Hepatocyte (in vitro differentiated cells): ENCODE data around the gene TAF1C. TPM values are rescaled to one million over a fixed set of nuclear protein-coding genes. Genes with fewer than 3 reads are reported as not detected.

Source experiments
- DNase-seq: peaks from one replicate; pipeline ENCODE4 v3.0.0-alpha.2; 2016; ENCODE audit warnings: low spot score
- H2AFZ ChIP-seq: fragments of 200-600 bp; sonication (generic); 2 replicates; pipeline ENCODE4 v1.6.0; 2016; ENCODE audit warnings: antibody characterized with exemption, mild to moderate bottlenecking
- H3K27ac ChIP-seq: fragments of 200-600 bp; sonication (generic); 2 replicates; pipeline ENCODE4 v1.5.1; 2016; ENCODE audit warnings: mild to moderate bottlenecking
- H3K27me3 ChIP-seq: fragments of 200-600 bp; sonication (generic); 2 replicates; pipeline ENCODE4 v1.6.1; 2016
- H3K36me3 ChIP-seq: fragments of 200-600 bp; sonication (generic); replicated peaks from 2 replicates; pipeline ENCODE4 v1.5.1; 2016; ENCODE audit warnings: low read depth; ENCODE audit not compliant: insufficient read depth
- H3K4me1 ChIP-seq: fragments of 200-600 bp; sonication (generic); 2 replicates; pipeline ENCODE4 v1.5.1; 2016; ENCODE audit warnings: mild to moderate bottlenecking, moderate library complexity; ENCODE audit not compliant: insufficient read depth
- H3K4me2 ChIP-seq: fragments of 200-600 bp; sonication (generic); 2 replicates; pipeline ENCODE4 v1.6.0; 2016
- H3K4me3 ChIP-seq: fragments of 200-600 bp; sonication (generic); 2 replicates; pipeline ENCODE4 v1.5.1; 2016; ENCODE audit warnings: mild to moderate bottlenecking
- H3K79me2 ChIP-seq: fragments of 200-600 bp; sonication (generic); 2 replicates; pipeline ENCODE4 v1.6.0; 2017; ENCODE audit warnings: mild to moderate bottlenecking
- H3K9me2 ChIP-seq: fragments of 200-600 bp; sonication (generic); replicated peaks from 2 replicates; pipeline ENCODE4 v1.6.0; 2017; ENCODE audit warnings: mild to moderate bottlenecking; ENCODE audit not compliant: insufficient read depth
- H3K9me3 ChIP-seq: fragments of 200-600 bp; sonication (generic); 2 replicates; pipeline ENCODE4 v1.5.1; 2016; ENCODE audit warnings: low read depth, mild to moderate bottlenecking
- H4K20me1 ChIP-seq: fragments of 200-600 bp; sonication (generic); 2 replicates; pipeline ENCODE4 v1.6.0; 2016; ENCODE audit warnings: mild to moderate bottlenecking; ENCODE audit not compliant: insufficient read depth, poor library complexity, severe bottlenecking
- EZH2 ChIP-seq: fragments of 200-600 bp; sonication (generic); IDR thresholded peaks from 2 replicates; pipeline ENCODE4 v1.6.1; 2016; ENCODE audit warnings: antibody characterized with exemption, mild to moderate bottlenecking, borderline replicate concordance
- EZH2phosphoT487 ChIP-seq: fragments of 200-600 bp; sonication (generic); IDR thresholded peaks from one replicate; pipeline ENCODE4 v1.6.1; 2018; ENCODE audit warnings: antibody characterized with exemption, mild to moderate bottlenecking, low read depth, moderate library complexity; ENCODE audit not compliant: unreplicated experiment, severe bottlenecking
- WGBS: methylation state at CpG from one replicate; pipeline ENCODE4 v1.1.6; 2016; ENCODE audit warnings: low lambda C conversion rate; ENCODE audit errors: missing lambda C conversion rate; 5-methylcytosine and 5-hydroxymethylcytosine counted together
- polyA plus RNA-seq: library from polyadenylated mRNA; unstranded; fragments of >200 nt; fragmentation: Nextera tagmentation; extraction: Ambion mirVana; gene quantifications from 2 replicates; pipeline ENCODE4 v1.2.1, GENCODE V29; 2016
- total RNA-seq: library from RNA; depleted of rRNA; stranded (reverse); fragments of >200 nt; gene quantifications from 2 replicates; pipeline ENCODE4 v1.2.3, GENCODE V29; 2014
- TF ChIP-seq, protein P1 (sequence below): fragments of 200-600 bp; sonication (generic); IDR thresholded peaks from 2 replicates; pipeline ENCODE4 v1.5.1; 2016; ENCODE audit warnings: antibody characterized with exemption, mild to moderate bottlenecking; ENCODE audit not compliant: poor library complexity

TAF1C gene
- total and polyA plus RNA-seq, 2 experiments from 2014 or later = 30.2 to 39.2 TPM

DNA sequence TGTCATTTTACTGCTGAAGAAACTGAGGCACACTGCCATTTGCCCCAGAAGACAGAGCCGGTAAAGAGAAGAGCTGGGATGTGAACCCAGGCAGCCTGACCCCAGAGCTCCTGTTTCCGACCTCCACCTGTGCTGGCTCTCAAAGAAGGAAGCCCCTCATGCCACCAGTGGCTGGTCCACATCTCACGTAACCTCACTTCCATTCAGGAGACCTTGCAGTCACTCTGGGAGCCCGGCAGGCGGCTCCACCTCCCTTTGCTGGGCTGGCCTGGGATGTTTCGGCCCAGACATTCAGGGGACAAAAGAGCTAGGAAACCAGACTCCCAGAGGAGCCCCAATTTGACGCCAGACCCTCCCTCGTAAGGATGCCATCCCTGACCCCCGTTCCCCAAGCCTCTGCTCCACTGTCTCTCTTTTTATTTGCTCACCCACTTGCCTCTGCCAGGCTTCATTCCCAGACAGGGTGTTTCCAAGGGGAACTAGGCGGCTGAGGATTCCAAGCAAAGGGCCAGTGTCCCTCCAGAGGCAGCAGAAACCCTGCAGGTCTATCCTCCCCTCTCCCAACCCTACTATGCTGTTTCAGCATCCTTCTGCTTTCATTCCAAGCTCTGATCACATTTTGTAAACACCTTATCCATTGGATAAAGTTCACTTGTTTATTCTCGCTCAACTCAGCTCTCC lies 2.8 kb downstream of the TAF1C start:
- Histone ChIP-seq H3K36me3 (no peaks in the 10 kb centered on the region), H3K27ac (no peak overlapping the region), H4K20me1 (no peaks in the 10 kb centered on the region)

DNA sequence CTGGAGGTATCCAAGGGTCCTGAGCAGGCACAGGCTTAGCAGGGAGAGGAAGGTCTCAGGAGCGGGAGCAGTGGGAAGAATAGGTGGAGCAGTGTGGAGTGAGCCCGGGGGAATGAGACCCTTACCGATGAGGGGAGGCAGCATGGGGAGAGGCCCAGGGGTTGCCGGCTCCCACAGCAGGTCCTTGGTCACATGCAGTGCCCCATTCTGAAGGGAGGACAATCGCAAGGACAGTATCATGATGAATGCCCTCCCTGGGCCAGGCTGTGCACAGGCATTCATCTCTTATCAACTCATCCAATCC lies 3.3 kb downstream of the TAF1C start:
- H3K4me2 ChIP-seq = no peak overlapping the region
- H3K79me2 ChIP-seq = peaks cover 27% of the 10 kb centered on the region
- no peaks in the 10 kb centered on the region for H3K36me3 ChIP-seq
- no peak for TF ChIP-seq EZH2
- no peaks in the 10 kb centered on the region for H4K20me1 ChIP-seq
- H3K4me3 ChIP-seq = no peak overlapping the region
- no peaks in the 10 kb centered on the region for H3K9me3 ChIP-seq
- no peaks in the 10 kb centered on the region for H3K9me2 ChIP-seq
- H2AFZ ChIP-seq = no peak overlapping the region
- peaks cover 3% of the 10 kb centered on the region for H3K4me1 ChIP-seq
- H3K27ac ChIP-seq = no peak overlapping the region
- no peaks in the 10 kb centered on the region for H3K27me3 ChIP-seq
- WGBS = 100% methylated on average over 3 of the region's 5 CpGs
- no peak for DNase-seq

More for the DNA sequence above, 2.8 kb downstream of the TAF1C start:
- no peak overlapping the region for H2AFZ ChIP-seq
- 95% methylated on average over 11 of the region's 11 CpGs for WGBS
- H3K9me2 ChIP-seq = no peaks in the 10 kb centered on the region
- H3K27me3 ChIP-seq = no peaks in the 10 kb centered on the region
- DNase-seq = no peak
- H3K9me3 ChIP-seq = no peaks in the 10 kb centered on the region
- H3K79me2 ChIP-seq = peaks cover 27% of the 10 kb centered on the region
- no peak overlapping the region for H3K4me3 ChIP-seq
- no peak overlapping the region for H3K4me2 ChIP-seq
- TF ChIP-seq EZH2 = no peak
- TF ChIP-seq, protein P1, sequence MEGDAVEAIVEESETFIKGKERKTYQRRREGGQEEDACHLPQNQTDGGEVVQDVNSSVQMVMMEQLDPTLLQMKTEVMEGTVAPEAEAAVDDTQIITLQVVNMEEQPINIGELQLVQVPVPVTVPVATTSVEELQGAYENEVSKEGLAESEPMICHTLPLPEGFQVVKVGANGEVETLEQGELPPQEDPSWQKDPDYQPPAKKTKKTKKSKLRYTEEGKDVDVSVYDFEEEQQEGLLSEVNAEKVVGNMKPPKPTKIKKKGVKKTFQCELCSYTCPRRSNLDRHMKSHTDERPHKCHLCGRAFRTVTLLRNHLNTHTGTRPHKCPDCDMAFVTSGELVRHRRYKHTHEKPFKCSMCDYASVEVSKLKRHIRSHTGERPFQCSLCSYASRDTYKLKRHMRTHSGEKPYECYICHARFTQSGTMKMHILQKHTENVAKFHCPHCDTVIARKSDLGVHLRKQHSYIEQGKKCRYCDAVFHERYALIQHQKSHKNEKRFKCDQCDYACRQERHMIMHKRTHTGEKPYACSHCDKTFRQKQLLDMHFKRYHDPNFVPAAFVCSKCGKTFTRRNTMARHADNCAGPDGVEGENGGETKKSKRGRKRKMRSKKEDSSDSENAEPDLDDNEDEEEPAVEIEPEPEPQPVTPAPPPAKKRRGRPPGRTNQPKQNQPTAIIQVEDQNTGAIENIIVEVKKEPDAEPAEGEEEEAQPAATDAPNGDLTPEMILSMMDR = no peak
- TF ChIP-seq EZH2phosphoT487 = no peak
- H3K4me1 ChIP-seq = peaks cover 3% of the 10 kb centered on the region

DNA sequence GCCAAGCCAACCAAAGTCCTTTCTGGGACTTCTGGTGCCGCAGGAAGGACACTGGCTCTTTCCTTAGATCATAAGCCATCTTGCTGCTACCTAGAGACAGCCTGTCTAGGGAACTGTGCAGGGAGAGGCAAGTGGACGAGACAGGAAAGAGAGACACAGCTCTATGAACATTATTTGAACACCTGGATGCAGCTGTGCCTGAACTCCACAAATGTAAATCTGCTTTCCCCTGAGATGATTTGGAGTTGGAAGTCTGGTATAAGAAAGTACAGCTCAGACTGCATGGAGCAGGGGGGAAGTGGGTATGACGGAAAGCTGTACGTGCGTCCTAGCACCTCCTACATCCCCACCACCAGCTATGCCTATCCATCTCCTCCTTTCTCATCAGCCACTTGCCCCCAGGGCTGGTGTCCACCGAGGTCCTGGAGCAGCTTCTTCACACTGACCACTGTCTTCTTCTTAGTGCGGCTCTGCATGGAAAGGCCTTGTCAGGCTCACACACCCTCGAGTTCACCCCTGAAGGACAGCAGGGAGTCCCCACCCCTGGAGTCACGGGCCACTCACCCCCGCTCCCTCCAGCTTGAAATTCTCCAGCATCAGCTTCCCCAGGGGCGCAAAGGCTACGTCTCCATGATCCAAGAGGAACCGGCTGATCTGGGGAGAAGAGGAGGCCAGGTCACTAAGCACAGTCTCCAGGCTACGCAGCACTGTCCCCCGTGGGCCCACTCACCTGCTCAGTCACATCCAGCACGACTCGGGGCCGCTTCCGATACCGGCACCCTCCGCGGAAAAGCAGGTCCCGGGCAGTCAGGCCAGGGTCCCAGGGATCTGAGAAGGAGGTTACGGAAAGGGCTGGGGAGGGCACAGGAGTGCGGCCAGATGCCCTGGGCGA lies 3.9 kb downstream of the TAF1C start:
- H3K9me3 ChIP-seq = no peaks in the 10 kb centered on the region
- no peak overlapping the region for H3K4me3 ChIP-seq
- no peak overlapping the region for H3K27ac ChIP-seq
- H3K4me2 ChIP-seq = no peak overlapping the region
- no peak for DNase-seq
- H3K9me2 ChIP-seq = no peaks in the 10 kb centered on the region
- no peaks in the 10 kb centered on the region for H3K36me3 ChIP-seq
- no peaks in the 10 kb centered on the region for H4K20me1 ChIP-seq
- H2AFZ ChIP-seq = no peak overlapping the region
- H3K27me3 ChIP-seq = no peaks in the 10 kb centered on the region
- TF ChIP-seq EZH2 = no peak
- TF ChIP-seq, protein P1 = no peak
- TF ChIP-seq EZH2phosphoT487 = no peak
- H3K79me2 ChIP-seq = peaks cover 27% of the 10 kb centered on the region
- peaks cover 3% of the 10 kb centered on the region for H3K4me1 ChIP-seq
- WGBS = 98% methylated on average over 25 of the region's 26 CpGs

DNA sequence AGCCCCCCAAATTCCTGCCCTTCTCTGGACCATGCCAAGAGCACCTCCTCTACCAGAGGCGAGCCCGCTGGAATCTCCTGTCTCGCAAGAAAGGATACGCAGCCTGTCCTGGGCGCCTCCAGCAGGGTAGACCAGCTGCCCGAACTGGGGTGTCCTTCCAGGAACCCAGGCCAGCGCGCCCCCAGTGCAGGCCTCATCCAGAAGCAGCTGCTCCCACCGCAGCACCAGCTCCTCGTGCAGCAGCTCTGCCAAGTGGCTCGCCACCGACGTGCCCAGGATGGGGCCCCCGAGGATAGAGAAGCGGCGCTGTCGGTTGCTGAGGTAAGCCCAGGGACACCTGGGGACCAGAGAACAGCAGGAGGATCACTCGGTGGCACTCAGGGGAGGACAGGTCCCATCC lies 4.8 kb downstream of the TAF1C start:
- H3K4me1 ChIP-seq = peaks cover 9% of the 10 kb centered on the region
- 98% methylated on average over 18 of the region's 18 CpGs for WGBS
- no peak overlapping the region for H3K4me3 ChIP-seq
- H3K79me2 ChIP-seq = peaks cover 27% of the 10 kb centered on the region
- H4K20me1 ChIP-seq = no peaks in the 10 kb centered on the region
- H3K27ac ChIP-seq = no peak overlapping the region
- no peak for TF ChIP-seq EZH2phosphoT487
- TF ChIP-seq EZH2 = no peak
- TF ChIP-seq, protein P1 = no peak
- no peaks in the 10 kb centered on the region for H3K27me3 ChIP-seq
- no peaks in the 10 kb centered on the region for H3K9me3 ChIP-seq
- no peaks in the 10 kb centered on the region for H3K36me3 ChIP-seq
- H2AFZ ChIP-seq = no peak overlapping the region
- H3K9me2 ChIP-seq = no peaks in the 10 kb centered on the region
- DNase-seq = no peak
- H3K4me2 ChIP-seq = no peak overlapping the region
